ENCODE results near the gene PRKAB1.
A peak's percentile ranks its signal among the peaks of the same experiment; 100 is the strongest.

DNA sequence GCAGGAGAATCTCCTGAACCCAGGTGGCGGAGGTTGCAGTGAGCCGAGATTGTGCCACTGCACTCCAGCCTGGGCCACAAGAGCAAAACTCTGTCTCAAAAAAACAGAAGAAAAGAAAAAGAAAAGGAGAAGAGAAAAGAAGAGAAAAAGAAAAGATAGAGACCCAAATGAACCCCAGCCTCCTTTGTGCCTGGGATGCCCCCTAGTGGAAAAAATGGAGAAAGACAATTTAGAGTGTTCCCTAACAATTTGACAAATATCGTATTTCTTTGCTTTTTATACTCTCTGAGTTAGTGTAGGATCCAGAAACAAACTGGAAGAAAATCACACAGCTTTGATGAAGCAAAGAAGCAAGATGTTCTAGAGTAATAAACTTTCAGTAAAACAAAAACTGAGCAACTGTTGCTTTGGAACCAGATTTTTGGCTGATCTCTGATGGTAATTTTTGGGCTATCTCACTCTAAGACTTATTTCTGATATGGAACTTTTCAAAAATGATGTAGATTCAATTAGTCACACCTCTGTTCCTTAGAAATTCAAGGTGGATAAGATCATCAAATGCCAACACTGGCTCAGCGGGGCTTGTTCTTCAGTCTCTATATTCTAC, 18.6 kb upstream of the PRKAB1 start:
- TF ChIP-seq, protein P1, sequence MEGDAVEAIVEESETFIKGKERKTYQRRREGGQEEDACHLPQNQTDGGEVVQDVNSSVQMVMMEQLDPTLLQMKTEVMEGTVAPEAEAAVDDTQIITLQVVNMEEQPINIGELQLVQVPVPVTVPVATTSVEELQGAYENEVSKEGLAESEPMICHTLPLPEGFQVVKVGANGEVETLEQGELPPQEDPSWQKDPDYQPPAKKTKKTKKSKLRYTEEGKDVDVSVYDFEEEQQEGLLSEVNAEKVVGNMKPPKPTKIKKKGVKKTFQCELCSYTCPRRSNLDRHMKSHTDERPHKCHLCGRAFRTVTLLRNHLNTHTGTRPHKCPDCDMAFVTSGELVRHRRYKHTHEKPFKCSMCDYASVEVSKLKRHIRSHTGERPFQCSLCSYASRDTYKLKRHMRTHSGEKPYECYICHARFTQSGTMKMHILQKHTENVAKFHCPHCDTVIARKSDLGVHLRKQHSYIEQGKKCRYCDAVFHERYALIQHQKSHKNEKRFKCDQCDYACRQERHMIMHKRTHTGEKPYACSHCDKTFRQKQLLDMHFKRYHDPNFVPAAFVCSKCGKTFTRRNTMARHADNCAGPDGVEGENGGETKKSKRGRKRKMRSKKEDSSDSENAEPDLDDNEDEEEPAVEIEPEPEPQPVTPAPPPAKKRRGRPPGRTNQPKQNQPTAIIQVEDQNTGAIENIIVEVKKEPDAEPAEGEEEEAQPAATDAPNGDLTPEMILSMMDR (IDR thresholded peaks at IDR 0.05), result peak; percentile 22 to 51 (median 24)
- no peak for TF ChIP-seq POLR2AphosphoS5 (IDR thresholded peaks at IDR 0.05)
- no peak for TF ChIP-seq POLR2A (IDR thresholded peaks at IDR 0.05; ENCODE audit: low read depth)
- no peak for TF ChIP-seq EP300 (IDR thresholded peaks at IDR 0.05)
